Adrenal gland (tissue), 5 donors: Measurements from ENCODE around the gene RNF144B.

ENCODE experiments used
- CTCF ChIP-seq, 6 experiments: fragments of 450-650 bp in 4 of 6; fragments of 200-600 bp in 2 of 6; sonication (generic) in 1 of 6; IDR thresholded peaks; 1 replicate in 5 of 6; 2 replicates in 1 of 6; pipeline versions ENCODE4 v1.5.1 to v1.8.0; 2016 to 2021; ENCODE audit warnings: antibody characterized with exemption in 6 of 6, mild to moderate bottlenecking in 2 of 6, moderate library complexity in 1 of 6
- POLR2A ChIP-seq, 2 donors: fragments of 450-650 bp; IDR thresholded peaks; one replicate each; pipeline ENCODE4 v1.6.1; 2017; ENCODE audit warnings: antibody characterized with exemption in 2 of 2, mild to moderate bottlenecking in 2 of 2, moderate library complexity in 1 of 2
- donor health status: DM: no; HTN: no; CAD: no.

- no peak for TF ChIP-seq CTCF (IDR thresholded peaks at IDR 0.05)
- no peak for TF ChIP-seq POLR2A (IDR thresholded peaks at IDR 0.05)
Observed at GRCh38 chr6:18368277-18369105, 18.7 kb upstream of the RNF144B start.
